Measurements from ENCODE around the gene SYNE2.

DNA sequence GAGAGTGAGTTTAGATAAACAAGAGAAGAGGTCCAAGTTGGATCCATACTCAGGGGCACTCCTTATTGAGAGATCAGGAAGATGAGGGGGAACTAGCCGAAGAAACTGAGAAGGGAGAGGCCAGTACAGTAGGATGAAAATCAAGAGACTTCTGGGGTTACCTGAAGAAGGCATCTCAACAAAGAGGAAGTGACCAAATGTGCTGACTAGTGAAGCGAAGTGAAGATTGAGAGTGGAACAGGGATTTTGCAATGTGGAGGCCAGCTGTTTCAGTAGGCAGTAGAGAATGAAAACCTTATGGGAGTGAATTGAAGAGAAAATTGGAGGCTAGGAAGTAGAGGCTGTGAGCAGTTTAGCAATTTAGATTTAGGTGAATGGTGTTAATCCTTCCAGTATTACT lies 153.0 kb downstream of the SYNE2 start:
- no peak for TF ChIP-seq TCF12 (IDR thresholded peaks at IDR 0.05; ENCODE audit: low read depth)
- TF ChIP-seq EGR1 (IDR thresholded peaks at IDR 0.05) = no peak

Measured in Ishikawa (cell line).